Transverse colon (tissue), 3 donors: Measurements from ENCODE around the gene NBL1.
A peak's percentile ranks its signal among the peaks of the same experiment; 100 is the strongest.

Experiments
- CTCF ChIP-seq, 5 experiments: fragments of 200-600 bp in 3 of 5; fragments of 450-650 bp in 2 of 5; sonication (generic) in 3 of 5; IDR thresholded peaks; 1 replicate in 2 of 5; 2 replicates in 3 of 5; pipeline ENCODE4 v1.5.1; 2016 to 2017; ENCODE audit warnings: antibody characterized with exemption in 5 of 5, inconsistent platforms in 3 of 5, mild to moderate bottlenecking in 2 of 5, moderate library complexity in 1 of 5
- EP300 ChIP-seq: sonication (generic); formaldehyde crosslinking; IDR thresholded peaks from one replicate; pipeline ENCODE4 v1.6.1; 2017; ENCODE audit warnings: antibody characterized with exemption, low read depth
- POLR2A ChIP-seq: fragments of 450-650 bp; IDR thresholded peaks from one replicate; pipeline ENCODE4 v1.6.1; 2016; ENCODE audit warnings: antibody characterized with exemption, mild to moderate bottlenecking, moderate library complexity

DNA sequence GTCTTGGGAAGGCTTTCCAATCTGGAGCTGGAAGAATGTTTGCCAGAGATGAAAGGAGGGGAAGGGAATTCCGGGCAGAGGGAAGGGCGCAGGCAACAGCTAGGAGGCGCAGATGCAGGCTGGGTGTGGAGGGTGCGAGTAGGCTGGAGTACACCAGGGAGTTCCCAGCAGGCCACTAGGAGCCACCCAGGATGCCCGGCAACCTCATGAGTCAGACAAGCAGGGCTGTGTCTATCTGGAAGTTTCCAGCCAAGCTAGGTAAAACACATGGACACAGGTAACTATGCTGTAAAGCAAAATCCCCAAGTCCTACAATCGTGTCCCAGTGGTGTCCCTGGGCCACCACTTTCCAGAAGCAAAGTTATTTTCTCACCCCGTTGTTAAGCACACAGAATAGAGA lies 990 bp upstream of the NBL1 start:
- TF ChIP-seq CTCF (IDR thresholded peaks at IDR 0.05): peak; percentile 21 to 53 (median 26)
- no peak for TF ChIP-seq EP300
- TF ChIP-seq POLR2A: peak; percentile 76
